ENCODE data around the gene GGCX. TPM values are rescaled to one million over a fixed set of nuclear protein-coding genes. Genes with fewer than 3 reads are reported as not detected.

Gene GGCX
- total and polyA plus RNA-seq, 9 of the 15 experiments (the other 6 are each of a cell fraction or from before 2014, with no cell fraction given): 14.4 to 47.1 (median 28.1) TPM

DNA sequence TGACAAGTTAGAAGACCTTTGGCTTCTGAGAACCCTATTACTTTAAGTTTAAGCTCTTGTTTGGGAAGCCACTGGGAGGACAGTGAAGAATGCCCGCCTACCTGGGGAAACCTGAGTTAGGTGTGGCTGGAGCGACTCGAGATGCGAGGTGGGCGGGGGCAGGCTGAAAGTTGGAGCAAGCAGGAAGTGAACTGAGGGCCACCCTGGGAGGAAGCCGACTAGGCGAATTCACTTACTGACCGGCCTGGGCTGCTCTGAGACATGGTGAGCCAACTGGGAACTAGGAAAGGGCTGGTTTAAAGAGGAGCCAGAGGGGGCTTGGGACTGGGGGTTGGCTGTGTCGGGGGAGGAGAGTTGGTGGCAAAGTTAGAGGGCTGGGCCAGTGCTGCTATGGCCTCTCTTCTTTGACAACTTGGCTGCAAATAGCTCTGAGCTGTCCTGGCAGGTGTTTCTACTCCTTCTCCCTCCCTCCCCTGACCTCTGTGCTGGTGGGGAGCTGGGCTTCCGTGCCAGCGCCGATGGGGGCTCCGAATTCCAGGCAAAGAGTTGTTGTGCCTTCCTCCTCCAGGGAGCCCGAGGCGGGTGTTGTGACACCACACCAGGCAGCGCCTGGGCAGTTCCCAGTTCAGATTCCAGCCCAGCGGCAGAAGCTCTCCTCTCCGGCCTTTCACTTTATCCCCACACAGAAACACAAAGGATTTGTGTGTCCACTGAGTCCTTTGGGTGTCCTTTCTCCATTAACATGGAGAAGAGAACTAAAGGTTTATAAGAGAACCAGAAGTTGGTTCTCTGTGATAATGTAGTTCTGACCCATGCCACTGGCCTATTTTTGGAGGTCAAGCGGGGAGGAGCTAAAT, 16.3 kb upstream of the GGCX start, which contains the start of gene VAMP8 (continued):
- TF ChIP-seq RB1 (IDR thresholded peaks at IDR 0.05; ENCODE audit: low read depth): no peak
- no peak for TF ChIP-seq KLF13 (tag; IDR thresholded peaks at IDR 0.05; ENCODE audit: borderline replicate concordance, low read depth)
- TF ChIP-seq, protein P1, sequence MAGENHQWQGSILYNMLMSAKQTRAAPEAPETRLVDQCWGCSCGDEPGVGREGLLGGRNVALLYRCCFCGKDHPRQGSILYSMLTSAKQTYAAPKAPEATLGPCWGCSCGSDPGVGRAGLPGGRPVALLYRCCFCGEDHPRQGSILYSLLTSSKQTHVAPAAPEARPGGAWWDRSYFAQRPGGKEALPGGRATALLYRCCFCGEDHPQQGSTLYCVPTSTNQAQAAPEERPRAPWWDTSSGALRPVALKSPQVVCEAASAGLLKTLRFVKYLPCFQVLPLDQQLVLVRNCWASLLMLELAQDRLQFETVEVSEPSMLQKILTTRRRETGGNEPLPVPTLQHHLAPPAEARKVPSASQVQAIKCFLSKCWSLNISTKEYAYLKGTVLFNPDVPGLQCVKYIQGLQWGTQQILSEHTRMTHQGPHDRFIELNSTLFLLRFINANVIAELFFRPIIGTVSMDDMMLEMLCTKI (IDR thresholded peaks at IDR 0.05; ENCODE audit: partially characterized antibody): no peak
- TF ChIP-seq BDP1 (IDR thresholded peaks at IDR 0.05; ENCODE audit: insufficient read depth, insufficient read length): no peak
- TF ChIP-seq HMG20A (CRISPR knock-in tag; conservative IDR thresholded peaks at IDR 0.05): no peak
- TF ChIP-seq ETV6 (IDR thresholded peaks at IDR 0.05; ENCODE audit: borderline replicate concordance in 1 of 2, low read depth in 2 of 2, low read length in 1 of 2): no peak
- TF ChIP-seq ETV6 (CRISPR knock-in tag; IDR thresholded peaks at IDR 0.05; ENCODE audit: borderline replicate concordance): no peak
- peak; percentile 50; the same call in 1 of the 2 replicates for TF ChIP-seq POLR2AphosphoS5 (IDR thresholded peaks at IDR 0.05; ENCODE audit: control insufficient read depth, insufficient read depth, low read depth, low read length)
- no peak for TF ChIP-seq BRCA1 (IDR thresholded peaks at IDR 0.05)
- no peak for TF ChIP-seq BRCA1 (CRISPR knock-in tag; IDR thresholded peaks at IDR 0.05)
- TF ChIP-seq TARDBP (IDR thresholded peaks at IDR 0.05): no peak
- TF ChIP-seq NCOA4 (IDR thresholded peaks at IDR 0.05; ENCODE audit: partially characterized antibody): no peak
- TF ChIP-seq POLR3A (IDR thresholded peaks at IDR 0.05; ENCODE audit: borderline replicate concordance, extremely low read depth, insufficient read depth, insufficient read length): no peak
- no peak for TF ChIP-seq SRSF1 (IDR thresholded peaks at IDR 0.05; ENCODE audit: low read depth, low read length)
- no peak for TF ChIP-seq NFXL1 (CRISPR knock-in tag; IDR thresholded peaks at IDR 0.05)
- TF ChIP-seq STAT5A (IDR thresholded peaks at IDR 0.05; ENCODE audit: borderline replicate concordance, low read length): no peak
- TF ChIP-seq ZFP30 (CRISPR knock-in tag; IDR thresholded peaks at IDR 0.05; ENCODE audit: borderline replicate concordance): no peak
- TF ChIP-seq ILK (tag; IDR thresholded peaks at IDR 0.05; ENCODE audit: borderline replicate concordance, low read depth): no peak
- TF ChIP-seq, protein P2, sequence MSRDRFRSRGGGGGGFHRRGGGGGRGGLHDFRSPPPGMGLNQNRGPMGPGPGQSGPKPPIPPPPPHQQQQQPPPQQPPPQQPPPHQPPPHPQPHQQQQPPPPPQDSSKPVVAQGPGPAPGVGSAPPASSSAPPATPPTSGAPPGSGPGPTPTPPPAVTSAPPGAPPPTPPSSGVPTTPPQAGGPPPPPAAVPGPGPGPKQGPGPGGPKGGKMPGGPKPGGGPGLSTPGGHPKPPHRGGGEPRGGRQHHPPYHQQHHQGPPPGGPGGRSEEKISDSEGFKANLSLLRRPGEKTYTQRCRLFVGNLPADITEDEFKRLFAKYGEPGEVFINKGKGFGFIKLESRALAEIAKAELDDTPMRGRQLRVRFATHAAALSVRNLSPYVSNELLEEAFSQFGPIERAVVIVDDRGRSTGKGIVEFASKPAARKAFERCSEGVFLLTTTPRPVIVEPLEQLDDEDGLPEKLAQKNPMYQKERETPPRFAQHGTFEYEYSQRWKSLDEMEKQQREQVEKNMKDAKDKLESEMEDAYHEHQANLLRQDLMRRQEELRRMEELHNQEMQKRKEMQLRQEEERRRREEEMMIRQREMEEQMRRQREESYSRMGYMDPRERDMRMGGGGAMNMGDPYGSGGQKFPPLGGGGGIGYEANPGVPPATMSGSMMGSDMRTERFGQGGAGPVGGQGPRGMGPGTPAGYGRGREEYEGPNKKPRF (IDR thresholded peaks at IDR 0.05; ENCODE audit: low read depth, low read length): no peak
- no peak for TF ChIP-seq ZNF707 (CRISPR knock-in tag; conservative IDR thresholded peaks at IDR 0.05)
- TF ChIP-seq HNRNPK (IDR thresholded peaks at IDR 0.05; ENCODE audit: low read depth, low read length, poor library complexity, severe bottlenecking): no peak
- TF ChIP-seq RAD21 (CRISPR knock-in tag; conservative IDR thresholded peaks at IDR 0.05 in 1 of 2, IDR thresholded peaks at IDR 0.05 in 1 of 2): no peak; a peak in 1 of 4 replicates
- TF ChIP-seq TEAD4 (IDR thresholded peaks at IDR 0.05; ENCODE audit: low read length): 0 out of 2 replicates have a peak, but pooled peaks have one; percentile 10
- TF ChIP-seq TEAD4 (CRISPR knock-in tag; IDR thresholded peaks at IDR 0.05; ENCODE audit: borderline replicate concordance): no peak

Data from K562 (cell line).